ENCODE data around the gene S100A8. TPM values are rescaled to one million over a fixed set of nuclear protein-coding genes. Genes with fewer than 3 reads are reported as not detected.

The S100A8 gene
- total RNA-seq, 4 donors from 2014 or later: 13.1 to 745 (median 110) TPM

GRCh38 chr1:153362187-153362775, 28.6 kb downstream of the S100A8 start:
- Histone ChIP-seq H3K9me3 (no peaks in the 10 kb centered on the region), H3K4me1 (no peaks in the 10 kb centered on the region), H3K36me3 (no peaks in the 10 kb centered on the region), H3K4me3 (no peak overlapping the region), H3K27ac (no peak overlapping the region), H3K27me3 (peaks cover 17% of the 10 kb centered on the region)
- 67% methylated on average over 1 of the region's 3 CpGs; no CpG with 5 or more reads in 1 of the 2 donors for WGBS, 2 donors (ENCODE audit: low coverage in 1 of 2)
- TF ChIP-seq POLR2A (IDR thresholded peaks at IDR 0.05): no peak
- no peak for TF ChIP-seq CTCF (IDR thresholded peaks at IDR 0.05)
- no peak for TF ChIP-seq EP300 (IDR thresholded peaks at IDR 0.05)
- no peak for TF ChIP-seq POLR2AphosphoS5 (IDR thresholded peaks at IDR 0.05)
- ATAC-seq: no peak

GRCh38 chr1:153361480-153362109, 29.3 kb downstream of the S100A8 start:
- Histone ChIP-seq H3K9me3 (no peaks in the 10 kb centered on the region), H3K36me3 (no peaks in the 10 kb centered on the region), H3K27ac (no peak overlapping the region), H3K27me3 (peaks cover 18% of the 10 kb centered on the region), H3K4me1 (no peaks in the 10 kb centered on the region), H3K4me3 (no peak overlapping the region)
- no peak for ATAC-seq
- no peak for TF ChIP-seq EP300 (IDR thresholded peaks at IDR 0.05)
- TF ChIP-seq CTCF (IDR thresholded peaks at IDR 0.05): no peak
- no peak for TF ChIP-seq POLR2AphosphoS5 (IDR thresholded peaks at IDR 0.05)
- no peak for TF ChIP-seq POLR2A (IDR thresholded peaks at IDR 0.05)
- WGBS, 2 donors (ENCODE audit: low coverage in 1 of 2): 100% methylated on average over 1 of the region's 4 CpGs; no CpG with 5 or more reads in 1 of the 2 donors

- Histone ChIP-seq H3K27ac (no peak overlapping the region), H3K36me3 (no peaks in the 10 kb centered on the region), H3K27me3 (peaks cover 18% of the 10 kb centered on the region), H3K4me3 (no peak overlapping the region), H3K9me3 (no peaks in the 10 kb centered on the region), H3K4me1 (no peaks in the 10 kb centered on the region)
- ATAC-seq: no peak
- WGBS, 2 donors (ENCODE audit: low coverage in 1 of 2): no CpG with 5 or more reads among the region's 11 CpGs
- no peak for TF ChIP-seq CTCF (IDR thresholded peaks at IDR 0.05)
- no peak for TF ChIP-seq EP300 (IDR thresholded peaks at IDR 0.05)
- no peak for TF ChIP-seq POLR2A (IDR thresholded peaks at IDR 0.05)
- no peak for TF ChIP-seq POLR2AphosphoS5 (IDR thresholded peaks at IDR 0.05)
Measured at GRCh38 chr1:153360592-153361479, 30.0 kb downstream of the S100A8 start.

GRCh38 chr1:153360190-153360589, 30.7 kb downstream of the S100A8 start:
- Histone ChIP-seq H3K36me3 (no peaks in the 10 kb centered on the region), H3K4me1 (no peaks in the 10 kb centered on the region), H3K4me3 (no peak overlapping the region), H3K9me3 (no peaks in the 10 kb centered on the region), H3K27me3 (peaks cover 11% of the 10 kb centered on the region), H3K27ac (no peak overlapping the region)
- TF ChIP-seq POLR2A (IDR thresholded peaks at IDR 0.05): no peak
- no peak for TF ChIP-seq CTCF (IDR thresholded peaks at IDR 0.05)
- TF ChIP-seq POLR2AphosphoS5 (IDR thresholded peaks at IDR 0.05): no peak
- no peak for TF ChIP-seq EP300 (IDR thresholded peaks at IDR 0.05)
- WGBS, 2 donors (ENCODE audit: low coverage in 1 of 2): 84 to 85% methylated on average over 2 of the region's 2 CpGs
- no peak for ATAC-seq

All from gastroesophageal sphincter (tissue), 4 donors.